ENCODE measurements around the gene EHD3.

EHD3 gene

DNA sequence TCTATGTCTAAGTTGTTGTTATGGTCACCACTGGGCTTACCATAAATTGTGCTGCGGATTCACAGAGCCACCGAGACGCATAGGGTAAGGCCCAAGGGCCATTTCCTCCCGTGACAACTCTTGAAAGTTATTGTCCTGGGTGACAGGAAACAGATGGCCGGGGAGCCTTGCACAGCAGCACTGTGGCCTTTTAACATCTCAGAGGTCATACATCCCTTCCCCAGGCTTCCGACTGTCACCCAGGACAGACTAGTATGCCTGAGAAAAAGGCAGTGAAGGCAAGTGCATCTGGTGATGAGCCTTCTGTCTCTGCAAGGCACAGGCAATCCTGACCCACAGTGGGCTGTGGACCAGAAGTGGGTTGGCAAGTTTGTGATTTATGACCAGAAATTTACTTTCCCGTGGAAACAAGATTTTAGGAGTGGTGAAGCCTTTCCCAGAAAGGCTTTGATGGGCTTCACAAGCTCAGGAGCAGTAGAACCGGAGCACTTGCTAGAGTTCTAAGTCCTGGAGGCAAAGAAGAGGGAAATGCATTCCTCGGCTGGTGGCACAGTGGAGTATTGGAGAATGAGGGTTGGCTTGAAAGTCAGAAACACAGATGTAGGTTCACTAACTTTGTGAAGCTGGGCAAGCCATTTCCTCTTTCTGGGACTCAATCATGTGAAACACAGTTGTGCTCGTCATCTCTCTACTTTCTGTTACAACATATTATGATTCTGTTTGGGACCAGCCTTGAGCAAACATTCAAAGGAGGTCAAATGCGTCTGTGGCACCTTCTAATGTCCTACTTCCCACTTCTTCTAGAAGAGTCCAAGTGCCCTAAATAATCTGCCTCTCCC lies 14.6 kb upstream of the EHD3 start:
- no peak for TF ChIP-seq POLR2AphosphoS5 (IDR thresholded peaks at IDR 0.05; ENCODE audit: low read depth)
- TF ChIP-seq SPI1 (IDR thresholded peaks at IDR 0.05; ENCODE audit: borderline replicate concordance, low read depth) = peak; percentile 82
- H3K27ac ChIP-seq (replicated peaks) = no peak overlapping the region
- H3K27me3 ChIP-seq (ENCODE audit: insufficient read depth, poor library complexity, severe bottlenecking) = peaks cover 5% of the 10 kb centered on the region
- no peak overlapping the region for H3K4me3 ChIP-seq (replicated peaks; ENCODE audit: insufficient read depth, low read length)
- DNase-seq (ENCODE audit: low read depth in 1 of 2, low spot score in 1 of 2) = peak in 1 of 2 experiments; percentile 53

DNA sequence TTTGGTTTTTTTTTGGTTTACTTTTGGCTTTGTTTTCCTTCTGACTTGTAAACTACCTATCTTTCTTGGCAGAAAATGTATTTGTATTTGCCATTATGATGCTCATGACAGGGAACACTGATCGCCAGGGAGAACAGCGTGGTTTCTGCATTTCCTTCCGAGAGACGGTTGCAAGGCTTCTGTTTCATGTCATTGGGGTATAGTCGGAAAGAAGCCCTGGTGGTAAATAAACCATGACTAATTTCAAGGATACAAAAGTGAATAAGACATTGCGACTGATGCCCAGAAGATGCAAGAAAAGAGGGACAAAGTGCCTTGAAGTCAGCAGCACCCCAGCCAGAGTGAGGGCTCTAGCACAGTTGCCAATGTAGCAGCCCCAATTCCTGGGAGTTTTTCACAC lies 12.4 kb upstream of the EHD3 start:
- no peak for DNase-seq (ENCODE audit: low read depth in 1 of 2, low spot score in 1 of 2)

DNA sequence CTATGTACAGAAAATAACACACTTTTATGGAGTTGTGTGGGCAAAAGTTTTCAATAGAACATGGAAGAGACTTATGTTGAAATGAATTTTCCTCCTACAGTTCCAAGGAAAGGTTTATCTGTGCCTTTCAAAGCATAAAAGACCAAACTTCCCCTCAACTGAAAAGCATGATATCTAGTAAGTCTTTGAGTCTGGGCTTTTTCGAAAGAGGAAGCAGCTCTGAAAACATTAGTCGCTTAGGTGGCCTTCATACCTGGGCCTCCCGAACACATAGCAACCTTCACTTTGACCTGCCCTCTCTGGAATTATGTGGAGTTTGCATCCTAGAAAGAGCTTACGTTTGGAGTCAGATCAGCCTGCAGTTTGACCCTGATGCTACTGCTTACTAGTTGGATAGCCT lies 11.9 kb upstream of the EHD3 start:
- no peak for DNase-seq (ENCODE audit: low read depth in 1 of 2, low spot score in 1 of 2)
- H3K27me3 ChIP-seq (ENCODE audit: insufficient read depth, poor library complexity, severe bottlenecking) = peaks cover 5% of the 10 kb centered on the region
- TF ChIP-seq POLR2AphosphoS5 (IDR thresholded peaks at IDR 0.05; ENCODE audit: low read depth) (no peak), SPI1 (IDR thresholded peaks at IDR 0.05; ENCODE audit: borderline replicate concordance, low read depth) (no peak), GABPA (IDR thresholded peaks at IDR 0.05; ENCODE audit: low read depth) (no peak)
- TF ChIP-seq, protein P1, sequence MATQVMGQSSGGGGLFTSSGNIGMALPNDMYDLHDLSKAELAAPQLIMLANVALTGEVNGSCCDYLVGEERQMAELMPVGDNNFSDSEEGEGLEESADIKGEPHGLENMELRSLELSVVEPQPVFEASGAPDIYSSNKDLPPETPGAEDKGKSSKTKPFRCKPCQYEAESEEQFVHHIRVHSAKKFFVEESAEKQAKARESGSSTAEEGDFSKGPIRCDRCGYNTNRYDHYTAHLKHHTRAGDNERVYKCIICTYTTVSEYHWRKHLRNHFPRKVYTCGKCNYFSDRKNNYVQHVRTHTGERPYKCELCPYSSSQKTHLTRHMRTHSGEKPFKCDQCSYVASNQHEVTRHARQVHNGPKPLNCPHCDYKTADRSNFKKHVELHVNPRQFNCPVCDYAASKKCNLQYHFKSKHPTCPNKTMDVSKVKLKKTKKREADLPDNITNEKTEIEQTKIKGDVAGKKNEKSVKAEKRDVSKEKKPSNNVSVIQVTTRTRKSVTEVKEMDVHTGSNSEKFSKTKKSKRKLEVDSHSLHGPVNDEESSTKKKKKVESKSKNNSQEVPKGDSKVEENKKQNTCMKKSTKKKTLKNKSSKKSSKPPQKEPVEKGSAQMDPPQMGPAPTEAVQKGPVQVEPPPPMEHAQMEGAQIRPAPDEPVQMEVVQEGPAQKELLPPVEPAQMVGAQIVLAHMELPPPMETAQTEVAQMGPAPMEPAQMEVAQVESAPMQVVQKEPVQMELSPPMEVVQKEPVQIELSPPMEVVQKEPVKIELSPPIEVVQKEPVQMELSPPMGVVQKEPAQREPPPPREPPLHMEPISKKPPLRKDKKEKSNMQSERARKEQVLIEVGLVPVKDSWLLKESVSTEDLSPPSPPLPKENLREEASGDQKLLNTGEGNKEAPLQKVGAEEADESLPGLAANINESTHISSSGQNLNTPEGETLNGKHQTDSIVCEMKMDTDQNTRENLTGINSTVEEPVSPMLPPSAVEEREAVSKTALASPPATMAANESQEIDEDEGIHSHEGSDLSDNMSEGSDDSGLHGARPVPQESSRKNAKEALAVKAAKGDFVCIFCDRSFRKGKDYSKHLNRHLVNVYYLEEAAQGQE (IDR thresholded peaks at IDR 0.05; ENCODE audit: insufficient replicate concordance, low read depth) = no peak
- TF ChIP-seq, protein P2, sequence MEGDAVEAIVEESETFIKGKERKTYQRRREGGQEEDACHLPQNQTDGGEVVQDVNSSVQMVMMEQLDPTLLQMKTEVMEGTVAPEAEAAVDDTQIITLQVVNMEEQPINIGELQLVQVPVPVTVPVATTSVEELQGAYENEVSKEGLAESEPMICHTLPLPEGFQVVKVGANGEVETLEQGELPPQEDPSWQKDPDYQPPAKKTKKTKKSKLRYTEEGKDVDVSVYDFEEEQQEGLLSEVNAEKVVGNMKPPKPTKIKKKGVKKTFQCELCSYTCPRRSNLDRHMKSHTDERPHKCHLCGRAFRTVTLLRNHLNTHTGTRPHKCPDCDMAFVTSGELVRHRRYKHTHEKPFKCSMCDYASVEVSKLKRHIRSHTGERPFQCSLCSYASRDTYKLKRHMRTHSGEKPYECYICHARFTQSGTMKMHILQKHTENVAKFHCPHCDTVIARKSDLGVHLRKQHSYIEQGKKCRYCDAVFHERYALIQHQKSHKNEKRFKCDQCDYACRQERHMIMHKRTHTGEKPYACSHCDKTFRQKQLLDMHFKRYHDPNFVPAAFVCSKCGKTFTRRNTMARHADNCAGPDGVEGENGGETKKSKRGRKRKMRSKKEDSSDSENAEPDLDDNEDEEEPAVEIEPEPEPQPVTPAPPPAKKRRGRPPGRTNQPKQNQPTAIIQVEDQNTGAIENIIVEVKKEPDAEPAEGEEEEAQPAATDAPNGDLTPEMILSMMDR (IDR thresholded peaks at IDR 0.05; ENCODE audit: insufficient read depth, low read length) = no peak
- H3K27ac ChIP-seq (replicated peaks) = no peak overlapping the region
- no peak overlapping the region for H3K4me3 ChIP-seq (replicated peaks; ENCODE audit: insufficient read depth, low read length)

More for the DNA sequence above, 12.4 kb upstream of the EHD3 start:
- H3K27me3 ChIP-seq (ENCODE audit: insufficient read depth, poor library complexity, severe bottlenecking) = peaks cover 5% of the 10 kb centered on the region
- TF ChIP-seq SPI1 (IDR thresholded peaks at IDR 0.05; ENCODE audit: borderline replicate concordance, low read depth) (no peak), POLR2AphosphoS5 (IDR thresholded peaks at IDR 0.05; ENCODE audit: low read depth) (no peak), GABPA (IDR thresholded peaks at IDR 0.05; ENCODE audit: low read depth) (no peak)
- TF ChIP-seq, protein P1 (IDR thresholded peaks at IDR 0.05; ENCODE audit: insufficient replicate concordance, low read depth) = no peak
- TF ChIP-seq, protein P2 (IDR thresholded peaks at IDR 0.05; ENCODE audit: insufficient read depth, low read length) = no peak
- H3K4me3 ChIP-seq (replicated peaks; ENCODE audit: insufficient read depth, low read length) = no peak overlapping the region
- H3K27ac ChIP-seq (replicated peaks) = no peak overlapping the region

DNA sequence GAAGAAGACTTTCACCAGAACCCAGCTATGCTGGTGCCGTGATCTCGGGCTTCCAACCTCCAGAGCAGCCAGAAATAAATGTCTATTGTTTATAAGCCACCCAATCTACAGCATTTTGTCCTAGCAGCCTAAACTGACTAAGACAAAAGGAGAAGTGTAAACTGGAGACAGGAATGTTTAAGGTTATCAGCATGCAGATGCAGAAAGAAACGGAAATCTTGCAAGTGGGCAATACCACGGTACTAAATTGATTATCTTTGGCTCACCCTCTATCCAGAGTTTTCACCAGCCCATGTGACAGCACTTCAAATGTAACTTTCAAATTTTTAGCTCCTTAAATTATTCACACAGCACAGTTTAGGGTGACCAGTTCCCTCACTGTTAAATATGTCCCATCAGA lies 10.9 kb upstream of the EHD3 start:
- no peak overlapping the region for H3K4me3 ChIP-seq (replicated peaks; ENCODE audit: insufficient read depth, low read length)
- no peak overlapping the region for H3K27ac ChIP-seq (replicated peaks)
- TF ChIP-seq SPI1 (IDR thresholded peaks at IDR 0.05; ENCODE audit: borderline replicate concordance, low read depth) = no peak; the same call in 1 of the 2 replicates
- no peak for TF ChIP-seq POLR2AphosphoS5 (IDR thresholded peaks at IDR 0.05; ENCODE audit: low read depth)
- TF ChIP-seq, protein P2 (IDR thresholded peaks at IDR 0.05; ENCODE audit: insufficient read depth, low read length) = no peak
- TF ChIP-seq GABPA (IDR thresholded peaks at IDR 0.05; ENCODE audit: low read depth) = no peak
- TF ChIP-seq, protein P1 (IDR thresholded peaks at IDR 0.05; ENCODE audit: insufficient replicate concordance, low read depth) = no peak
- peaks cover 5% of the 10 kb centered on the region for H3K27me3 ChIP-seq (ENCODE audit: insufficient read depth, poor library complexity, severe bottlenecking)
- no peak for DNase-seq (ENCODE audit: low read depth in 1 of 2, low spot score in 1 of 2)
